GM03348 (cell line): ENCODE data around the gene DUSP12.

Experiments used
- DNase-seq: peaks from one replicate; pipeline ENCODE4 v3.0.0; 2012; ENCODE audit warnings: low spot score

The DUSP12 gene

DNA sequence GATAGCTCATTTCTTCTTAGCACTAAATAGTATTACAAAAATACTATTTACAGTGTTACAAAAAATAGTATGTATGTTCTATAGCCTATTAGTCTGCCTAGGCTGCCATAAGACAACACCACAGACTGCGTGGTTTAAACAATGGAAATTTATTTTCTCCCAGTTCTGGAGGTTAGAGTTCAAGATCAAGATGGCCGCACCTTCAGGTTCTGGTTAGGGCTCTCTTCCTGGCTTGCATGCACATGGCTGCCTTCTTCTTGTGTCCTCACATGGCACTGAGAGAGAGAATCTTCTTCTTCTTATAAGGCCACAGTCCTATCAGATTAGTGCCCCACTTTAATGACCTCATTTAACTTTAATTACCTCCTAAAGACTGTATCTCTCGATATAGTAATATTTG, 20.7 kb downstream of the DUSP12 start:
- no peak for DNase-seq

DNA sequence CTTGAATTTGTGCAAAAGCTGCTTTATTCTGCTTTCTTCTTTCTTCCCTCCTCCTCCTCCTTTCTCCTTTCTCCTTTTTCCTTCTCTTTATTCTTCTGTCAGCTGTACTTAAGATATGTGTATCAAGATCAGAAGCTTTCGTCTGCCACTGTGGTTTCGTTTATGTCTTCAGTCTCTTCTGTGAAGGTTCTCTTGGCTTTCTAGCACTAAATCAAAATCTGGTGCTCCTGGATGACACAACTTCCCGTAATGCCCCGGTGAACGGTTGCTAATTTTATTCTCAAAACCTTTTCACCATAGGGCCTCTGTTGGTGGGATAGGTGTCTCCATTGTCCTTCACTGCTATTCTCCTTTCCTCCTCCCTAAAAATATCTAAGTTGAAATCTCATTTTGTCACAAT, 21.6 kb downstream of the DUSP12 start:
- DNase-seq, result no peak

DNA sequence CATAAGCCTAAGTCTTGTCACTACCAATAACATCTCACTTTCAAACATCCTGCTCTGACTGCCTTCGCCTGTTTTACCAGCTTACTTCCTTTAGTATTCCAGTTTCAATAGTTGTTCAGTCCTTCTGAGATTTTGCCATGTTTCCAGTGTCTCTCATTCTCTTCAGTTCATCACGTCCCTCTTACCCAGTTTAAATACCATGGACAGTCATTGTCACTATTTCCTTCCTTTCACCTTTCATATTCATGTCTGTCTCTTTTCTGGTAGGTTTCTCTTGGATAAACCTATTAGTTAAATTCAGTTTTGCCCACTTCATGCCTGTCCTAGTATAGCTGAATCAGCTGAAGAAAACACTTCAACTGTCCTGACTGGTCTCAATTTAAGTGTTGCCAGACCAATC, 22.4 kb downstream of the DUSP12 start:
- DNase-seq, result no peak

DNA sequence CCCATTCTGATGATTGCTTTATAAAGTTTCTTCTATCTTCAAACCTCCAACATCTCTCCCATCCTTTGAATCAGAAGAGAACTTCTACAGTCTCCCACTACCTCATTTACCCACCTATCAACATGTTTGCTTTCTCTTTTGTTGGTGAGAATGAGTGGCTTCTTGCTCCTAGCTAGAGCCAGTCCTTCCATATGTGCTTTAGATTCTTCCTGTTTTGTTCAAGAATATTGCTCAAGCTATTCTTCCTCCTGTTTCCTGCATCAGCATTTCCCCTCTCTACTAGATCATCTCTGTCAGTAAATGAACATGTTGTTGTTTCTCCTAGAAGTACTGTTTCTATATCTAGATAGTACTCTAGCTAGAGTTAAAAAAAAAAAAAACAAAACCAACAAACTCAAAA, 22.8 kb downstream of the DUSP12 start:
- DNase-seq, result no peak

DNA sequence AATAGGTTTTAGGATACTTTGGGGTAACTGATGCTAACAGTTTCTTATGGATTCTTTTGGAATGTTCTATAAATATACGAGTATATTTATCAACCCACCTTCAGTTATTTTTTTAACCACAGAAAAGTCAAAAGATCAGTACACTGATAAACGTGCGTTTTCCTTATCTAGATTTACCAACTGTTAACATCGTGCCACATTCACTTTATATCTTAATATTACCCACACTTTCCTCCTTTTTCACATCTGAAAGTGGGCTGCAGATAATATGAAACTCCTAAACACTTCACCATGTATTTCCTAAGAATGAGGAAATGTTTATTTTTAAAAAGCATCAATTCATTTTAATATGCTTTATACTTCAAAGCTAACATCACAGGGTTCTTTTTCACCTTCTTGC, 24.2 kb downstream of the DUSP12 start:
- DNase-seq, result no peak

DNA sequence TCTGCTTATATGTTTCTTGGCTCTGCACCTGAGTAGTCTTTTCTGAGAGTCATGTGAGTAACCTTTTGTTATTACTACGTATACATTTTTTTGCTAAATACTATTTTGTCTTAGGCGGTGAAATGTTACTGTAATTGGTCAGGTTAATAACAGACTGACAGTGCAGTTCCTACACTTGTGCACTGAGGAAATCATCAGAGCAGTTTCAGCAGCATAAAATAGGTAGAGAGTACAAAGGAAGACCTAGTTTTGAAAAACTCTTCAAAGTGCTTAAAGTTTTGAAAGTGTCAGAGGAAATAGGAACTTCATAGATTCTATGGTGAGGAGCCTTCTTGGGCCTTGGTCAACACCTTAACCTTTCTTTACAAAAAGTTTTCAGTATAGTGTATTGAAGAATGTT, 27.7 kb downstream of the DUSP12 start:
- no peak for DNase-seq

DNA sequence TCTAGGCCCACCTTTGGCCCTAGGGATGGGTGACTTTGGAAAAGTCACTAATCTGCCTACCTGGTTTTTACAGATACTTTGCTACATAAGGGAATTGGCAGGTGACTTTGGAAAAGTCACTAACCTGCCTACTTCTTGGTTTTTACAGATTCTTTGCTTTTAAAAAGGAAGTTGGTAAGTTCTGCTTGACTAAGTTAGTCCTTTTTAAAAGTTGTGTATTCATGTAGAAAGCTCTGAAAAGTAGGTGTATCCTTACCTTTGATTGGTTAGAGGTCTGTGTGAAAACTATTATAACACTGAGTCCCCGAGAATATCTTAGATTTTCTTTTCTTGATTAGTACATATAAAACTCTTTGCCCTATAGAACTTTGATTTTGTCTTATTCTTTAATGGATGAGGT, 28.9 kb downstream of the DUSP12 start:
- no peak for DNase-seq

DNA sequence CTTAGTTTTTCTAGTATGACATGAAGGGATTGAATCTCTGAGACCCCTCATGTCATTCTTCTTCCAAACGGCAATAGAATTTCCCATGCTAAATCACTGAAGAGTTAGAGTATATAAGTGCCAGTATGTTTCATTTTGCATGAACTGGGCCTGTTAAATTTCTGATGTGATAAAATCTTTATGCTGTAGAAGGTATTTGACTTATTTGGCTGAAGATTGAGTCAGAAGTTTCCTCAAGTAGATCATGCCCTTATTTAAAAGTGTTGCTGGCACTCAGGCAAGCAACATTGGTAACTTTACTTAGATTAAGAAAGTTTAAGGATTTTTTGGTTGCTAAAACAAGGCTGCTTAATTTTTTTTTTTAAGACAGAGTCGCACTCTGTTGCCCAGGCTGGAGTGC, 29.8 kb downstream of the DUSP12 start:
- DNase-seq, result no peak

DNA sequence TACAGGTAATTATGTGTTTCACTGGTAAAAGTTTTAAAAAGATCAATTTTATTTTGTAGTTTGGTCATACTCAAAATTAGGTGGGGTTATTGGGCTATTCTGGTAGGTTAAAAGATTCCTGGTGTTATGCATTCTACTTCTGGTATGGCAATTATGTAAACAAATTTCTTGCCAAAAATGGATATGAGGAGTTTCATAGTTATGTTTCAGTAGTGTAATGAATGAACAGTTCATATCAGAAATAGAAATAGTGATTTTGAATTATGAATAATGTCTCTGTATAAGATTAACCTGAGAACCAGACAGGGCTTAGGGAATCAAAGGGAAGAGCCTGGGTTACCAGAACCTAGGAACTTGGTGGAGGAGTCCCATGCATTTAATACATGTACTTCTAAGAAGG, 32.4 kb downstream of the DUSP12 start:
- DNase-seq, result peak; percentile 67

DNA sequence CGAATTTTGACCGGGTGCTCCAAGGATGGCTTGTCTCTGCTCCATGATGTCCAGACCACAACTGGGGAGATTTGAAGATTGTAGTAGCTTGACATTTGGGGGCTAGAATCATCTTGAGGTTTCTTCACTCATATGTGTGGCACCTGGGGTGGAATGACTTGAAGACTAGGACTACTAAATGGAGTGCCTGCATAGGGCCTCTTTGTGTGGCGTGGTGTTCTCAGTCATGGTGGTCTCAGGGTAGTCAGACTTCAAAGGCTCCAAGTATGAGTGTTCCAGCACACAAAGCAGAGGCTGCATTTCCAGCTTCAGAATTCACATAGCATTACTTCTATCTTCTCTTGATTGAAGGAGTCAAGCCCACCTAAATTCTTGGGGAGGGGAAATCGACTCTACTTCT, 33.3 kb downstream of the DUSP12 start:
- DNase-seq, result no peak

DNA sequence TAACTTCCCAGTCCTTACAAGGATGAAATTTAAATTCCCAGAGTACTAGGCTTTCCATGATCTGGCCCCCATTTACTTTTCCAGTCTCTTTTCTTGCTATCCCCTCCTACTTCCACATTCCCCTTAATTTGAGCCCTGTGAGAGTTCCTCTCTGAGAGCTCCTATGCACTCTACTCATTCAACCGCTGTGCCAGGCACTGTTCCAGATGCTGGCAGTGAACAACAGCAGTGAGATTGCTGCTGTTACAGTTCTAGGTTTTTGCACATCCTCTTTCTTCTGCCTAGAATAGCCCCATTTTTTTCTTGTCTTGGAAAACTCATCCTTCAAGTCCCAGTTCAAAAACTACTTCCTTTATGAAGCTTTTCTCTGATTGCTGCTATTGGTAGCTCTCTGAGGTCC, 35.4 kb downstream of the DUSP12 start:
- DNase-seq, result no peak

DNA sequence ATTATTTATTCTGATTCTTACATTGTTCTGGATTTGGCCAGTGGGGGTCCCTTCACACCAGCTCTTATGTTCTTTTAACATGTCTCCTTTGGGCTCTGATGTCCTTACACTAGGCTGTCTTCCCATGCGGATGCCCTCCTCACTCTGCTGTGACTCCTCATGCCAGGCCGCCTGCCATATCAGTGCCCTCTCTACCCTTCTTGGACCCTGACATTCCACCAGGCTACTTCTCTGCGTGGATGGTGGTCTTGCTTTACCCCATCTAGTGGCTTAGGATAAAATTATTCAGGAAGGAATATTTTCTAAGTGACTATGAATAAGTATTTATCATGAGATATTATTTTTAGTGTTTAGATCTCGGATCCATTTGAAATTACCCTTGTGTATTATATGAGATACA, 37.8 kb downstream of the DUSP12 start:
- DNase-seq, result no peak

DNA sequence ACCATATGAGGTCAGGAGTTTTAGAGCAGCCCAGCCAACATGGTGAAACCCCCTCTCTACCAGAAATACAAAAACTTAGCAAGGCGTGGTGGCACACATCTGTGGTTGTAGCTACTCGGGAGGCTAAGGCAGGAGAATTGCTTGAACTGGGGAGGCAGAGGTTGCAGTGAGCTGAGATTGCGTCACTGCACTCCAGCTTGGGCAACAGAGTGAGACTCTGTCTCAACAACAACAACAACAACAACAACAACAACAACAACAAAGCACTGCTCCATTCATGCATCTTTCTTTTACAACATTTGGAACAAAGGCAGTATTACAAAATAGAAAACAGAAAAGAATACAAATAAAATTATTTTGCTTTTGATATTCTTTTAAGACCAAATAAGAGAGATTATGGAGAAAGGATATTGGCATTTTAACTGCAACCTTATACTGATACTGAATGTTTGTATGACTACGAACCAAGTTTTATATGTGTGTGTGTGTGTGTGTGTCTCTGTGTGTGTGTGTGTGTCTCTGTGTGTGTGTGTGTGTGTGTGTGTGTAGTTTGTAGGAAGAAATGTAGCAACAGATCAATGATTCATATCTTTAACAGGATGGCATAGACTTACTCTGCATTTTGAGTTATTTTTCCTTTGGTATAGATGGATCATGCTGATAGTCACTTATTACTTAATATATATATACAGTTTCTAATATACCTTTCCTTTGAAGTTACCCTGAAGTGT, 41.2 kb downstream of the DUSP12 start:
- DNase-seq, result no peak

DNA sequence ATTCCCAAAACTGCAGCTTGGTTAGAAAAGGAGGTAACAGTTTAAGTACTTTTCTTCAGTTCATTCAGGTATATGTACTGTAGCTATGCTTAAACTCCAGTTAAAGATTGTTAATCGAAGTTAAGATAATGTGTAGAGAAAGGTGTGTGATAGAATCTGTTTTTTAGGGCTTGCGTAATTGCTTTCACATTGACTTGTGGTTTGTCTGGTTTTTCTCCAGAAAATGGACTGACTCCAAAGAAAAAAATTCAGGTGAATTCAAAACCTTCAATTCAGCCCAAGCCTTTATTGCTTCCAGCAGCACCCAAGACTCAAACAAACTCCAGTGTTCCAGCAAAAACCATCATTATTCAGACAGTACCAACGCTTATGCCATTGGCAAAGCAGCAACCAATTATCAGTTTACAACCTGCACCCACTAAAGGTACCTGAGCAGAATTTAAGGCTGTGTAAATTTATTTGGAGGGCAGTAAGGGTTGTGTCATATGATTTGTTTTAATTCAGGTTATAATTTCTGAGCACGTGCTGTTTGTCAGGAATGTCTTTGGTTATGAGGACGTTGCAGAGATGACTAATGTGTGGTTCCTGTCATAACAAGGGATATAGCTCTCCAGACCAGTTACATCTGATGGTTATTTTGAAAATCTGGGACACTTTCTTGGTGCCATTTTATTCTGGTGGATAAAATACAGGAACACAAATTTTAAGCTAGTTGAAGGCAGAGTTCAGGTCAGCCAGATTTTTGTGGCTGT, 42.5 kb downstream of the DUSP12 start:
- peak; percentile 11 for DNase-seq

DNA sequence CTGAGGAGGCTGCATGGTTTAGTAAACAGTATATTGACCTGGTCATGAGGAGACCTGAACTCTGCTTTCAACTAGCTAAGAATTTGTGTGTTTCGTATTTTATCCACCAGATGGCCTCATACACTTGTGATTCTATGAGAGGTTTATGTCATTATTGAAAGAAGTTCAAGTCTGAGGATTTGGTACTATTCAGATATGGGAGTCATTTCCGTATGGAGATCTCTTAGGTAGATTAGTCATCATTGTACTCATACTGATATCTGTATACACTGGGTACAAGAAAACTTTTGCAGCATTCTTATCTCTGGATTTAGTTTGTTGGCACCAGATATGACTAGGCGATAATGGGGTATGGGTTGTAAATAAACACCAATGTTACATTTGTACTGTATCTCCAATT, 43.2 kb downstream of the DUSP12 start:
- peak; percentile 71 for DNase-seq

DNA sequence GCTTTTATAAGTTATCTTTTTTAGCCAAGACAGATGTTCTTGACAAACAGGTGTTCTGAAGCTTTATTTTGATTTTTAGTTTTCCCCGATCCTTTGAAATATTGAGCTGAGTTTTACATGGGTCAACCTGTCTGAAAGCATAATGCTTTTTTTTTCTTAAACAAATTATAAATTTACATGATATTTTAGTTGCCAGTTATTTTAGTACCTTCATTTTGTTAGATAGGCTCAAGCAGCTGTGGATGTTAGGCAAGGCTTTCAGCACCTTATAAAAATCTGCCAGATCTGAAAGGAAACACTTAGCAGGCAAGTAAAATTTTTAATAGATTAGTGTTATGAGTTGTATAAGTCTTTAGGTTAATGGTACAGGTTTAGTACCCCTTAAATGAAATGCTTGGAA, 50.2 kb downstream of the DUSP12 start:
- no peak for DNase-seq

DNA sequence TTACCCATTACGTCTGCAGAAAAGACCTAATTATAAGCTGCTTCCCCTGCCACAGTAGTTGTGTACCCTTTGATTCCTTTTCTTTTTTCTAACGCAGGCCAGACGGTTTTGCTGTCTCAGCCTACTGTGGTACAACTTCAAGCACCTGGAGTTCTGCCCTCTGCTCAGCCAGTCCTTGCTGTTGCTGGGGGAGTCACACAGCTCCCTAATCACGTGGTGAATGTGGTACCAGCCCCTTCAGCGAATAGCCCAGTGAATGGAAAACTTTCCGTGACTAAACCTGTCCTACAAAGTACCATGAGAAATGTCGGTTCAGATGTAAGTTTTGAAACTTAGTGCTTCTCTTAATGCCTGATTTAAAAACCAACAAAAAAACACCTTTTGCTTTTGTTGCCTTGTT, 52.4 kb downstream of the DUSP12 start:
- no peak for DNase-seq

DNA sequence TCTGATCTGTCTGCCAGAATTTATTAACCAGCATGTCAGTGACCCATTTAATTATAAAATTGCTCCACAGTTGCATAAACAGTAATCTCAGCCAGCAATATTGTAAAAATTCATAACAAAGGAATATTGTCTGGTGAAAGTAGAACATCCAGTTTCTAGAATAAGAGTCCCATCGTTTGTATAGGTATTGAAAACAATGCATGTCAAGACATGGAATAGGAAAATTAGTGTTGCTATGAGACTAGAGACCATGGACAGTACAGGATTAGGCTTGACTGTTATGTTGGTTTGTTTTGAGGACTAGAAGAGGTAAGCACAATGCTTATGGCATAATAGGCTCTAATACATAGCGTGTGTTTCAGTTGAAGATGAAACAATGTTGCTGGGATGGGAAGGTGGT, 53.6 kb downstream of the DUSP12 start:
- DNase-seq, result no peak

DNA sequence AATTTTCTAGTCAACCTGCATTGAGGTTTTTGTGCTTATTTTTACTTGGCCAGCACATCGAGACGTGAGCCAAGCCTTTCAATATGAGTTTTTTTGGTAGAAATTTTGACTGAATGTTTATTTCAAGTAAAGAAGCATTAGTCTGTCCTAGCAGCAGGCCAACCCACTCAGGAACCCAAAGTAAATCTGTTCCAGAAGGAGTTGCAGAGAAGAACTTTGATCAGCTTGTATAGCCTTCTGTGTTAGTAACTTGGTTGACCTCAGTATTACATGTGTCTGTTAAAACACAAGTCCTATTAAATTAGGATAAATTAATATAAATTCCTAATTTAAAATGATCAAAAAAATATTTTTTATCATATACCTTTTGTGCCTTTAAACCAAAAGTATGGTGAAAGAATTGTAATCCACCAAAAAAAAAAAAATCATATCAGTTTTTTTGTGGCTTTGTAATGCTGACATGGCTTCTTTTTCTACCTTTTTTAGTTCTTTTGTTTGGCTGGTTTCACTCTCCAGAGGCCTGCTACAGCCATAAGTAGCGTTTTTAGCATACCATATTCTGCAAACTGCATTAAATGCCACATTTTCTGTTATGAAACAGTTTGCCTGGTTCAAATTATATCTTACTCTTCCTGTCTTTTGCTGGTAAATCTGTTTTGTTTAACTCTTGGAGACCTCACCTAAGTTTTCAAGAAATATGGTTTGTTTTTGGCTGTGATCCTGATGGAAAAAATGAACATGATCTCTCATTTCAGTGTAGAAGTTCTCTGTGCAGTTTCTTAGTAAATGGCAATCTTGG, 56.0 kb downstream of the DUSP12 start:
- DNase-seq, result peak; percentile 5
